ENCODE results near the gene CD9. TPM values are rescaled to one million over a fixed set of nuclear protein-coding genes. Genes with fewer than 3 reads are reported as not detected.
A peak's percentile ranks its signal among the peaks of the same experiment; 100 is the strongest.

Gene CD9
- total RNA-seq, 1 donor from 2014 or later: 17.6 TPM

GRCh38 chr12:6226002-6226678, 25.9 kb downstream of the CD9 start:
- H3K36me3 Mint-ChIP-seq (ENCODE audit: unreplicated experiment): no peaks in the 10 kb centered on the region

GRCh38 chr12:6226679-6227051, 26.5 kb downstream of the CD9 start:
- H3K36me3 Mint-ChIP-seq (ENCODE audit: unreplicated experiment): no peaks in the 10 kb centered on the region
- H3K9me3 Mint-ChIP-seq (ENCODE audit: unreplicated experiment): peaks cover 5% of the 10 kb centered on the region
- peaks cover 18% of the 10 kb centered on the region for H3K4me1 Mint-ChIP-seq (ENCODE audit: low read depth, unreplicated experiment)
- TF ChIP-seq CTCF (IDR thresholded peaks at IDR 0.05; ENCODE audit: partially characterized antibody, unreplicated experiment): no peak
- no peak for DNase-seq
- H3K4me3 Mint-ChIP-seq (ENCODE audit: unreplicated experiment): no peak overlapping the region
- peaks cover 4% of the 10 kb centered on the region for H3K27me3 Mint-ChIP-seq (ENCODE audit: unreplicated experiment)
- H3K27ac Mint-ChIP-seq (ENCODE audit: unreplicated experiment): peak overlapping the region; percentile 52

More at GRCh38 chr12:6226002-6226678, 25.9 kb downstream of the CD9 start:
- no peak overlapping the region for H3K4me3 Mint-ChIP-seq (ENCODE audit: unreplicated experiment)
- H3K9me3 Mint-ChIP-seq (ENCODE audit: unreplicated experiment): peaks cover 5% of the 10 kb centered on the region
- peaks cover 18% of the 10 kb centered on the region for H3K4me1 Mint-ChIP-seq (ENCODE audit: low read depth, unreplicated experiment)
- H3K27ac Mint-ChIP-seq (ENCODE audit: unreplicated experiment): peak overlapping the region; percentile 52
- DNase-seq: no peak
- peaks cover 4% of the 10 kb centered on the region for H3K27me3 Mint-ChIP-seq (ENCODE audit: unreplicated experiment)
- no peak for TF ChIP-seq CTCF (IDR thresholded peaks at IDR 0.05; ENCODE audit: partially characterized antibody, unreplicated experiment)

- Mint-ChIP-seq H3K4me3 (ENCODE audit: unreplicated experiment) (no peak overlapping the region), H3K36me3 (ENCODE audit: unreplicated experiment) (no peaks in the 10 kb centered on the region), H3K27me3 (ENCODE audit: unreplicated experiment) (peaks cover 9% of the 10 kb centered on the region), H3K27ac (ENCODE audit: unreplicated experiment) (no peak overlapping the region), H3K9me3 (ENCODE audit: unreplicated experiment) (peaks cover 1% of the 10 kb centered on the region), H3K4me1 (ENCODE audit: low read depth, unreplicated experiment) (peaks cover 26% of the 10 kb centered on the region)
- TF ChIP-seq CTCF (IDR thresholded peaks at IDR 0.05; ENCODE audit: partially characterized antibody, unreplicated experiment): no peak
- DNase-seq: no peak
Observed at GRCh38 chr12:6228535-6229223, 28.5 kb downstream of the CD9 start.

GRCh38 chr12:6229224-6230218, 29.3 kb downstream of the CD9 start:
- H3K4me1 Mint-ChIP-seq (ENCODE audit: low read depth, unreplicated experiment): peaks cover 33% of the 10 kb centered on the region
- no peaks in the 10 kb centered on the region for H3K36me3 Mint-ChIP-seq (ENCODE audit: unreplicated experiment)
- no peak overlapping the region for H3K4me3 Mint-ChIP-seq (ENCODE audit: unreplicated experiment)
- H3K27me3 Mint-ChIP-seq (ENCODE audit: unreplicated experiment): peaks cover 9% of the 10 kb centered on the region
- TF ChIP-seq CTCF (IDR thresholded peaks at IDR 0.05; ENCODE audit: partially characterized antibody, unreplicated experiment): no peak
- H3K27ac Mint-ChIP-seq (ENCODE audit: unreplicated experiment): peak overlapping the region; percentile 14
- DNase-seq: no peak
- peaks cover 1% of the 10 kb centered on the region for H3K9me3 Mint-ChIP-seq (ENCODE audit: unreplicated experiment)
